OCI-LY1 (cell line): Measurements from ENCODE around the gene ZNF615.
"Not testable (repeated sequence)": the region's sequence is repeated elsewhere in the genome, so short reads cannot be mapped to it uniquely, and the experiment has no call there.

ENCODE experiments used
- H2AFZ ChIP-seq: fragments of 200-600 bp; sonication (generic), shearing (Covaris generic); 2 replicates; pipeline ENCODE4 v1.6.0; 2014; ENCODE audit warnings: antibody characterized with exemption, mild to moderate bottlenecking, low read length
- H3F3A ChIP-seq: fragments of 200-600 bp; sonication (generic), shearing (Covaris generic); 2 replicates; pipeline ENCODE4 v1.6.0; 2014; ENCODE audit warnings: mild to moderate bottlenecking, antibody characterized with exemption, low read length, moderate library complexity; ENCODE audit not compliant: insufficient read depth
- H3K27ac ChIP-seq: fragments of 200-600 bp; sonication (generic); 2 replicates; pipeline ENCODE4 v1.5.1; 2014; ENCODE audit warnings: low read length, mixed run types, mild to moderate bottlenecking, low read depth; ENCODE audit not compliant: poor library complexity, severe bottlenecking
- H3K27me3 ChIP-seq: fragments of 200-600 bp; sonication (generic); 2 replicates; pipeline ENCODE4 v1.6.0; 2014; ENCODE audit warnings: antibody characterized with exemption, mild to moderate bottlenecking, low read length, moderate library complexity; ENCODE audit not compliant: insufficient read depth
- H3K36me3 ChIP-seq: fragments of 200-600 bp; sonication (generic); 2 replicates; pipeline ENCODE4 v1.6.1; 2014; ENCODE audit warnings: mild to moderate bottlenecking, antibody characterized with exemption, low read length, moderate library complexity, mixed read lengths; ENCODE audit not compliant: insufficient read depth
- H3K4me1 ChIP-seq: fragments of 200-600 bp; sonication (generic); 2 replicates; pipeline ENCODE4 v1.5.1; 2014; ENCODE audit warnings: mild to moderate bottlenecking, low read length, moderate library complexity; ENCODE audit not compliant: insufficient read depth, severe bottlenecking
- H3K4me2 ChIP-seq: fragments of 200-600 bp; sonication (generic), shearing (Covaris generic); 2 replicates; pipeline ENCODE4 v1.6.1; 2014; ENCODE audit warnings: low read length
- H3K4me3 ChIP-seq: fragments of 200-600 bp; sonication (generic); 2 replicates; pipeline ENCODE4 v1.5.1; 2014; ENCODE audit warnings: low read length, low read depth, mild to moderate bottlenecking, mixed read lengths; ENCODE audit not compliant: poor library complexity, severe bottlenecking
- H3K79me2 ChIP-seq: fragments of 200-600 bp; shearing (Covaris generic); 2 replicates; pipeline ENCODE4 v1.6.1; 2016; ENCODE audit warnings: mixed run types, low read length, mixed read lengths; ENCODE audit not compliant: insufficient read depth
- H3K9ac ChIP-seq: fragments of 200-600 bp; sonication (generic), shearing (Covaris generic); 2 replicates; pipeline ENCODE4 v1.6.1; 2014; ENCODE audit warnings: mild to moderate bottlenecking, low read length, mixed read lengths
- H3K9me2 ChIP-seq: fragments of 200-600 bp; sonication (generic), shearing (Covaris generic); 2 replicates; pipeline ENCODE4 v1.6.1; 2014; ENCODE audit warnings: low read depth, mild to moderate bottlenecking, low read length, mixed read lengths
- H3K9me3 ChIP-seq: fragments of 200-600 bp; shearing (Covaris generic); 2 replicates; pipeline ENCODE4 v1.6.1; 2014; ENCODE audit warnings: low read length, mixed read lengths
- H4K20me1 ChIP-seq: fragments of 200-600 bp; sonication (generic), shearing (Covaris generic); 2 replicates; pipeline ENCODE4 v1.6.0; 2016; ENCODE audit warnings: mild to moderate bottlenecking, low read length; ENCODE audit not compliant: insufficient read depth
- CTCF ChIP-seq: fragments of 200-600 bp; sonication (generic), shearing (Covaris generic); IDR thresholded peaks from 2 replicates; pipeline ENCODE4 v1.5.1; 2017; ENCODE audit warnings: mild to moderate bottlenecking, antibody characterized with exemption, low read length, moderate library complexity, mixed read lengths
- EZH2 ChIP-seq: fragments of 200-600 bp; sonication (generic), shearing (Covaris generic); IDR thresholded peaks from 2 replicates; pipeline ENCODE4 v1.8.0; 2017; ENCODE audit warnings: borderline replicate concordance, mixed run types, mild to moderate bottlenecking, antibody characterized with exemption, low read length, moderate library complexity, mixed read lengths

The ZNF615 gene

GRCh38 chr19:51977346-51977745 lies 30.7 kb downstream of the ZNF615 start:
- Histone ChIP-seq H3K9me2 (no peaks in the 10 kb centered on the region), H3K79me2 (no peaks in the 10 kb centered on the region), H2AFZ (no peak overlapping the region), H3K4me1 (no peaks in the 10 kb centered on the region), H3F3A (no peaks in the 10 kb centered on the region), H3K4me2 (no peak overlapping the region), H4K20me1 (no peaks in the 10 kb centered on the region), H3K27me3 (no peaks in the 10 kb centered on the region), H3K9me3 (peaks cover 14% of the 10 kb centered on the region), H3K36me3 (no peaks in the 10 kb centered on the region), H3K4me3 (no peak overlapping the region), H3K27ac (no peak overlapping the region), H3K9ac (no peak overlapping the region)
- TF ChIP-seq CTCF (no peak), EZH2 (no peak)

GRCh38 chr19:51976852-51977251 lies 31.2 kb downstream of the ZNF615 start:
- TF ChIP-seq CTCF: no peak
- no peak for TF ChIP-seq EZH2
- Histone ChIP-seq H3F3A (no peaks in the 10 kb centered on the region), H3K27ac (no peak overlapping the region), H3K36me3 (no peaks in the 10 kb centered on the region), H3K79me2 (no peaks in the 10 kb centered on the region), H3K9ac (no peak overlapping the region), H3K4me2 (no peak overlapping the region), H3K4me1 (no peaks in the 10 kb centered on the region), H3K9me3 (peaks cover 13% of the 10 kb centered on the region), H3K27me3 (no peaks in the 10 kb centered on the region), H3K4me3 (no peak overlapping the region), H2AFZ (no peak overlapping the region), H4K20me1 (no peaks in the 10 kb centered on the region), H3K9me2 (no peaks in the 10 kb centered on the region)

- not testable (repeated sequence) for H3K9me2 ChIP-seq, H3K4me1 ChIP-seq, H3F3A ChIP-seq, H3K4me3 ChIP-seq, H3K79me2 ChIP-seq, H3K36me3 ChIP-seq, H3K27ac ChIP-seq, H3K27me3 ChIP-seq, H4K20me1 ChIP-seq, H3K9ac ChIP-seq, H3K4me2 ChIP-seq, H2AFZ ChIP-seq
- H3K9me3 ChIP-seq: peaks cover 12% of the 10 kb centered on the region
These were observed 32.2 kb downstream of the ZNF615 start for GRCh38 chr19:51975787-51976186.

- no peak overlapping the region for H3K4me3 ChIP-seq
- H2AFZ ChIP-seq: no peak overlapping the region
- no peaks in the 10 kb centered on the region for H3K27me3 ChIP-seq
- no peak overlapping the region for H3K4me2 ChIP-seq
- H3K9me2 ChIP-seq: no peaks in the 10 kb centered on the region
- H3K9me3 ChIP-seq: peaks cover 22% of the 10 kb centered on the region
- H4K20me1 ChIP-seq: no peaks in the 10 kb centered on the region
- no peaks in the 10 kb centered on the region for H3F3A ChIP-seq
- H3K36me3 ChIP-seq: no peaks in the 10 kb centered on the region
- TF ChIP-seq EZH2 (no peak), CTCF (no peak)
- H3K9ac ChIP-seq: no peak overlapping the region
- H3K79me2 ChIP-seq: no peaks in the 10 kb centered on the region
- no peaks in the 10 kb centered on the region for H3K4me1 ChIP-seq
- H3K27ac ChIP-seq: no peak overlapping the region
These were observed 36.4 kb downstream of the ZNF615 start for GRCh38 chr19:51971624-51972023.
